Stimulated activated CD8-positive, alpha-beta memory T cell treated with anti-CD3 and anti-CD28 coated beads, Interleukin-12 subunit alpha, Interleukin-12 subunit beta, amount 100 ng/mL, for 24 hours (primary cell): ENCODE results near the gene DDX47.

Source experiments
- DNase-seq: peaks from one replicate; pipeline ENCODE4 v3.0.0-alpha.2; 2020; ENCODE audit errors: extremely low read depth

Gene DDX47

GRCh38 chr12:12813120-12814101, at the start of gene DDX47:
Gene DDX47, plus strand, starts transcription at chr12:12813346. Its CDS starts 22 bp downstream, at chr12:12813368.
- peak; percentile 91 for DNase-seq

GRCh38 chr12:12764824-12765223, 48.3 kb upstream of the DDX47 start:
- DNase-seq, result no peak

- DNase-seq, result no peak
These were observed 42.9 kb upstream of the DDX47 start for GRCh38 chr12:12770262-12770661.

- no peak for DNase-seq
These were observed 38.4 kb upstream of the DDX47 start for GRCh38 chr12:12774791-12775190.

GRCh38 chr12:12776261-12776660, 36.9 kb upstream of the DDX47 start:
- no peak for DNase-seq

GRCh38 chr12:12777092-12777491, 36.1 kb upstream of the DDX47 start:
- no peak for DNase-seq

- no peak for DNase-seq
These were observed 34.1 kb upstream of the DDX47 start for GRCh38 chr12:12779007-12779406.

- no peak for DNase-seq
These were observed 33.6 kb upstream of the DDX47 start for GRCh38 chr12:12779529-12779928.

- no peak for DNase-seq
These were observed 29.0 kb upstream of the DDX47 start for GRCh38 chr12:12784116-12784515.

- DNase-seq, result no peak
These were observed 28.0 kb upstream of the DDX47 start, which contains the start of gene APOLD1 for GRCh38 chr12:12784911-12785814. Gene APOLD1, plus strand, starts transcription at chr12:12785659. Its CDS starts 33 bp downstream, at chr12:12785692.

GRCh38 chr12:12786351-12786705, 26.8 kb upstream of the DDX47 start:
- no peak for DNase-seq

- peak; percentile 50 for DNase-seq
These were observed 26.2 kb upstream of the DDX47 start for GRCh38 chr12:12786706-12787601.

- DNase-seq, result no peak
These were observed 25.0 kb upstream of the DDX47 start for GRCh38 chr12:12788131-12788530.

- DNase-seq, result no peak
These were observed 24.3 kb upstream of the DDX47 start for GRCh38 chr12:12788675-12789368.

GRCh38 chr12:12790956-12791355, 22.2 kb upstream of the DDX47 start:
- no peak for DNase-seq

- DNase-seq, result no peak
These were observed 21.3 kb upstream of the DDX47 start for GRCh38 chr12:12791756-12792369.

- DNase-seq, result no peak
These were observed 20.7 kb upstream of the DDX47 start for GRCh38 chr12:12792421-12792820.

GRCh38 chr12:12794686-12795085, 18.5 kb upstream of the DDX47 start:
- DNase-seq, result no peak

GRCh38 chr12:12796171-12796570, 17.0 kb upstream of the DDX47 start:
- DNase-seq, result no peak
